Measurements from ENCODE around the gene SEC14L2.

The SEC14L2 gene

GRCh38 chr22:30430933-30431332 is 34.1 kb downstream of the SEC14L2 start:
- Histone ChIP-seq H3K4me1 (ENCODE audit: control insufficient read depth, insufficient read depth, low read length) (peaks cover 9% of the 10 kb centered on the region; the same call in 1 of the 2 replicates), H3K36me3 (ENCODE audit: control insufficient read depth, insufficient read depth, low read length) (peaks cover 21% of the 10 kb centered on the region), H3K9me3 (ENCODE audit: control insufficient read depth, insufficient read depth, low read depth, low read length) (no peaks in the 10 kb centered on the region), H3K9ac (ENCODE audit: low read length) (no peak overlapping the region), H3K27me3 (ENCODE audit: control insufficient read depth, insufficient read depth, low read length) (no peaks in the 10 kb centered on the region), H3K4me3 (ENCODE audit: low read depth, low read length) (no peak overlapping the region), H3K27ac (ENCODE audit: low read depth, low read length) (no peak overlapping the region)

- peaks cover 5% of the 10 kb centered on the region; the same call in 1 of the 2 replicates for H3K4me1 ChIP-seq (ENCODE audit: control insufficient read depth, insufficient read depth, low read length)
- H3K9ac ChIP-seq (ENCODE audit: low read length), result no peak overlapping the region
- no peak overlapping the region for H3K27ac ChIP-seq (ENCODE audit: low read depth, low read length)
- H3K27me3 ChIP-seq (ENCODE audit: control insufficient read depth, insufficient read depth, low read length), result no peaks in the 10 kb centered on the region
- no peak overlapping the region for H3K4me3 ChIP-seq (ENCODE audit: low read depth, low read length)
- peaks cover 20% of the 10 kb centered on the region for H3K36me3 ChIP-seq (ENCODE audit: control insufficient read depth, insufficient read depth, low read length)
- H3K9me3 ChIP-seq (ENCODE audit: control insufficient read depth, insufficient read depth, low read depth, low read length), result no peaks in the 10 kb centered on the region
Observed at GRCh38 chr22:30432096-30432495, 35.3 kb downstream of the SEC14L2 start.

DNA sequence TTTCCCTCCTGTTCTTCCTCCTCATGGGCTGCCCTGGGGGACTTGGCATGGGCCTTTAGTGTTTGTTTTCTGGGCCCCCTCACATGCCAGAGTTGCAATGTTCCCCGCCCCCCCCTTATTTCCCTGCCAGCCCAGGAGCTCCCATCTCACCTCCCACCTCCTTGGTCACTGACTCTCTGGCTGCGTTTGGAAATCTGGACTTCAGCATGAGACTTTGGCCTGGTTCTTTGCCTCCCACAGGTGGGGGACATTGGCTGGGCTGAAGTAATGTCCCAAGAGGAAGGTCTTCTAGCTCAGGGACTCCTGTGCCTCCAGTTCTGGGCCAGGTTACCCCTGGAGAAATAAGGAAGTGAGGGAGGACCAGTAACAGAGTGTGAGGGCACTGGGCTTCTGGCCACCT is 35.7 kb downstream of the SEC14L2 start:
- H3K27me3 ChIP-seq (ENCODE audit: control insufficient read depth, insufficient read depth, low read length), result no peaks in the 10 kb centered on the region
- H3K27ac ChIP-seq (ENCODE audit: low read depth, low read length), result no peak overlapping the region
- peaks cover 5% of the 10 kb centered on the region; the same call in 1 of the 2 replicates for H3K4me1 ChIP-seq (ENCODE audit: control insufficient read depth, insufficient read depth, low read length)
- no peaks in the 10 kb centered on the region for H3K9me3 ChIP-seq (ENCODE audit: control insufficient read depth, insufficient read depth, low read depth, low read length)
- no peak overlapping the region for H3K4me3 ChIP-seq (ENCODE audit: low read depth, low read length)
- H3K36me3 ChIP-seq (ENCODE audit: control insufficient read depth, insufficient read depth, low read length), result peaks cover 15% of the 10 kb centered on the region
- H3K9ac ChIP-seq (ENCODE audit: low read length), result no peak overlapping the region

DNA sequence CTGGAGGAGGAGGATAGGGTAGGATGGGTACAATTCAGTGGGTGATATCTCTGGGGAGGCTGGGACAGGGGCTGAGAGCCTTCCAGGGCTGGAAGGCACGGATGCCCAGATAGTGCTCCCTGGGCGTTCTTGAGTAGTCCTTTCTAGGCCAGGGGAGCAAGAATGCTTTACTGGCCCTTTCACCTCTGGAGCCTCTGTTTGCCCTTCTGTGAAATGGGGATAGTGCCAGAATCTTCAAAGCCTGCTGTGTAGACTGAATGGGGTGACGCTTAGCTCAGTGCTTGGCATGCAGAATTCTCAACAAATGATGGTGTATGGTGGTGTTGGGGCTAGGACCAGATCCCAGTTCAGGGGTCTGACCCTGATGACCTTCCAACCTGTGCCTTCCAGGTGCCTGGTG is 36.4 kb downstream of the SEC14L2 start:
- Histone ChIP-seq H3K27ac (ENCODE audit: low read depth, low read length) (no peak overlapping the region), H3K27me3 (ENCODE audit: control insufficient read depth, insufficient read depth, low read length) (no peaks in the 10 kb centered on the region)

GRCh38 chr22:30433773-30434172 is 37.0 kb downstream of the SEC14L2 start:
- Histone ChIP-seq H3K27ac (ENCODE audit: low read depth, low read length) (no peak overlapping the region), H3K9ac (ENCODE audit: low read length) (no peak overlapping the region), H3K4me1 (ENCODE audit: control insufficient read depth, insufficient read depth, low read length) (peaks cover 5% of the 10 kb centered on the region; the same call in 1 of the 2 replicates), H3K9me3 (ENCODE audit: control insufficient read depth, insufficient read depth, low read depth, low read length) (no peaks in the 10 kb centered on the region), H3K27me3 (ENCODE audit: control insufficient read depth, insufficient read depth, low read length) (no peaks in the 10 kb centered on the region), H3K36me3 (ENCODE audit: control insufficient read depth, insufficient read depth, low read length) (peaks cover 3% of the 10 kb centered on the region; the same call in 1 of the 2 replicates), H3K4me3 (ENCODE audit: low read depth, low read length) (no peak overlapping the region)

More for the DNA sequence above, 36.4 kb downstream of the SEC14L2 start:
- Histone ChIP-seq H3K9ac (ENCODE audit: low read length) (no peak overlapping the region), H3K4me3 (ENCODE audit: low read depth, low read length) (no peak overlapping the region), H3K4me1 (ENCODE audit: control insufficient read depth, insufficient read depth, low read length) (peaks cover 5% of the 10 kb centered on the region; the same call in 1 of the 2 replicates), H3K9me3 (ENCODE audit: control insufficient read depth, insufficient read depth, low read depth, low read length) (no peaks in the 10 kb centered on the region), H3K36me3 (ENCODE audit: control insufficient read depth, insufficient read depth, low read length) (peaks cover 8% of the 10 kb centered on the region)

- H3K9ac ChIP-seq (ENCODE audit: low read length), result no peak overlapping the region
- H3K4me3 ChIP-seq (ENCODE audit: low read depth, low read length), result no peak overlapping the region
- H3K9me3 ChIP-seq (ENCODE audit: control insufficient read depth, insufficient read depth, low read depth, low read length), result no peaks in the 10 kb centered on the region
- H3K4me1 ChIP-seq (ENCODE audit: control insufficient read depth, insufficient read depth, low read length), result peaks cover 5% of the 10 kb centered on the region; the same call in 1 of the 2 replicates
- no peaks in the 10 kb centered on the region for H3K27me3 ChIP-seq (ENCODE audit: control insufficient read depth, insufficient read depth, low read length)
- no peak overlapping the region for H3K27ac ChIP-seq (ENCODE audit: low read depth, low read length)
- no peaks in the 10 kb centered on the region for H3K36me3 ChIP-seq (ENCODE audit: control insufficient read depth, insufficient read depth, low read length)
Observed at GRCh38 chr22:30434843-30435242, 38.0 kb downstream of the SEC14L2 start.

DNA sequence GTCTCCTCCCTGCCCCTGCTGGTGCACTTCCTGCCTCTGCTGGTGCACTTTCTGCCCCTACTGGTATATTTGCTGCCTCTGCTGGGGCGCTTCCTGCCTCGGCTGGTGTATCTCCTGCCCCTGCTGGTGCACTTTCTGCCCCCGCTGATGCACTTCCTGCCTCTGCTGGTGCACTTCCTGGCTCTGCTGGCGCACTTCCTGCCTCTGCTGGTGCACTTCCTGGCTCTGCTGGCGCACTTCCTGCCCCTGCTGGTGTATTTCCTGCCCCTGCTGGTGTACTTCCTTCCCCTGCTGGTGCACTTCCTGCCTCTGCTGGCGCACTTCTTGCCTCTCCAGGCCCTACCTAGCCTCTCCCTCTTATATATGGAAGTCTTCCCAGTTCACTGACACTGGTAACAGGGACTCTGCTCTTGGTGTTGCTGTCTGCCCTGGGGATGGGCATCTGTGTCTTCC is 38.9 kb downstream of the SEC14L2 start:
- H3K4me3 ChIP-seq (ENCODE audit: low read depth, low read length), result no peak overlapping the region
- no peak overlapping the region for H3K9ac ChIP-seq (ENCODE audit: low read length)
- H3K27ac ChIP-seq (ENCODE audit: low read depth, low read length), result no peak overlapping the region

GRCh38 chr22:30436196-30436595 is 39.4 kb downstream of the SEC14L2 start:
- Histone ChIP-seq H3K9me3 (ENCODE audit: control insufficient read depth, insufficient read depth, low read depth, low read length) (no peaks in the 10 kb centered on the region), H3K4me3 (ENCODE audit: low read depth, low read length) (no peak overlapping the region), H3K27me3 (ENCODE audit: control insufficient read depth, insufficient read depth, low read length) (no peaks in the 10 kb centered on the region), H3K9ac (ENCODE audit: low read length) (no peak overlapping the region), H3K4me1 (ENCODE audit: control insufficient read depth, insufficient read depth, low read length) (peaks cover 5% of the 10 kb centered on the region; the same call in 1 of the 2 replicates), H3K27ac (ENCODE audit: low read depth, low read length) (no peak overlapping the region), H3K36me3 (ENCODE audit: control insufficient read depth, insufficient read depth, low read length) (no peaks in the 10 kb centered on the region)

More for the DNA sequence above, 38.9 kb downstream of the SEC14L2 start:
- Histone ChIP-seq H3K4me1 (ENCODE audit: control insufficient read depth, insufficient read depth, low read length) (peaks cover 5% of the 10 kb centered on the region; the same call in 1 of the 2 replicates), H3K36me3 (ENCODE audit: control insufficient read depth, insufficient read depth, low read length) (no peaks in the 10 kb centered on the region), H3K27me3 (ENCODE audit: control insufficient read depth, insufficient read depth, low read length) (no peaks in the 10 kb centered on the region), H3K9me3 (ENCODE audit: control insufficient read depth, insufficient read depth, low read depth, low read length) (no peaks in the 10 kb centered on the region)

DNA sequence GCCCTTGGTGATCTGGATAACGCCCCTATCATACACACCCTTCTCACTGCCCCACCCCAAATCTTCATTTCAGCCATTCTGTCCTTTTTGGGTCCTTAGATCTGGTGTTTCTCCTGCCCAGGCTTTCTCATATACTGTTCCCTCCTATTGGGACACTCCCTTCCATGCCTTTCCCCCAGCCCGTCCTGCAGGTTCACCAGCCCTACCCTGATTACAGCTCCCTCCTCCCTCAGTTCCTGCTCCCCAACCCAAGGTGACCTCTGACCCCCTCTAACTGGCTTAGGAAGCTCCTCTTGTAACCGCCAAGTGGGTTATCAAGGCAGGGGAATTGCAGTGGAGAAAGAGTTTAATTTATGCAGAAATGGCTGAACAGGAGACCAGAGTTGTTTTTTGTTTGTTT is 41.7 kb downstream of the SEC14L2 start:
- Histone ChIP-seq H3K4me1 (ENCODE audit: control insufficient read depth, insufficient read depth, low read length) (peaks cover 5% of the 10 kb centered on the region; the same call in 1 of the 2 replicates), H3K27me3 (ENCODE audit: control insufficient read depth, insufficient read depth, low read length) (no peaks in the 10 kb centered on the region), H3K9me3 (ENCODE audit: control insufficient read depth, insufficient read depth, low read depth, low read length) (no peaks in the 10 kb centered on the region), H3K4me3 (ENCODE audit: low read depth, low read length) (no peak overlapping the region), H3K36me3 (ENCODE audit: control insufficient read depth, insufficient read depth, low read length) (no peaks in the 10 kb centered on the region), H3K27ac (ENCODE audit: low read depth, low read length) (no peak overlapping the region), H3K9ac (ENCODE audit: low read length) (no peak overlapping the region)

- H3K9ac ChIP-seq (ENCODE audit: low read length), result no peak overlapping the region
- no peak overlapping the region for H3K4me3 ChIP-seq (ENCODE audit: low read depth, low read length)
- no peaks in the 10 kb centered on the region for H3K9me3 ChIP-seq (ENCODE audit: control insufficient read depth, insufficient read depth, low read depth, low read length)
- H3K27ac ChIP-seq (ENCODE audit: low read depth, low read length), result no peak overlapping the region
- no peaks in the 10 kb centered on the region for H3K36me3 ChIP-seq (ENCODE audit: control insufficient read depth, insufficient read depth, low read length)
- peaks cover 5% of the 10 kb centered on the region; the same call in 1 of the 2 replicates for H3K4me1 ChIP-seq (ENCODE audit: control insufficient read depth, insufficient read depth, low read length)
- H3K27me3 ChIP-seq (ENCODE audit: control insufficient read depth, insufficient read depth, low read length), result no peaks in the 10 kb centered on the region
Observed at GRCh38 chr22:30439226-30439625, 42.4 kb downstream of the SEC14L2 start.

GRCh38 chr22:30439836-30440235 is 43.0 kb downstream of the SEC14L2 start:
- H3K9ac ChIP-seq (ENCODE audit: low read length), result no peak overlapping the region
- H3K27ac ChIP-seq (ENCODE audit: low read depth, low read length), result no peak overlapping the region
- H3K27me3 ChIP-seq (ENCODE audit: control insufficient read depth, insufficient read depth, low read length), result no peaks in the 10 kb centered on the region
- no peaks in the 10 kb centered on the region for H3K9me3 ChIP-seq (ENCODE audit: control insufficient read depth, insufficient read depth, low read depth, low read length)
- no peak overlapping the region for H3K4me3 ChIP-seq (ENCODE audit: low read depth, low read length)
- no peaks in the 10 kb centered on the region for H3K36me3 ChIP-seq (ENCODE audit: control insufficient read depth, insufficient read depth, low read length)
- peaks cover 8% of the 10 kb centered on the region for H3K4me1 ChIP-seq (ENCODE audit: control insufficient read depth, insufficient read depth, low read length)

Measured in HUES6 (cell line).